MM.1S (cell line): Measurements from ENCODE around the gene SVEP1.

Source experiments
- EZH2 ChIP-seq: fragments of 300-600 bp; sonication (generic); optimal IDR thresholded peaks from 2 replicates; pipeline ENCODE3; 2017; ENCODE audit warnings: low read depth, mild to moderate bottlenecking, antibody characterized with exemption, low read length, mixed read lengths
- TF ChIP-seq, protein P1 (sequence below): fragments of 300-600 bp; sonication (generic); IDR thresholded peaks from 2 replicates; pipeline ENCODE4 v1.5.1; 2016; ENCODE audit warnings: antibody characterized with exemption, low read length, mixed read lengths

DNA sequence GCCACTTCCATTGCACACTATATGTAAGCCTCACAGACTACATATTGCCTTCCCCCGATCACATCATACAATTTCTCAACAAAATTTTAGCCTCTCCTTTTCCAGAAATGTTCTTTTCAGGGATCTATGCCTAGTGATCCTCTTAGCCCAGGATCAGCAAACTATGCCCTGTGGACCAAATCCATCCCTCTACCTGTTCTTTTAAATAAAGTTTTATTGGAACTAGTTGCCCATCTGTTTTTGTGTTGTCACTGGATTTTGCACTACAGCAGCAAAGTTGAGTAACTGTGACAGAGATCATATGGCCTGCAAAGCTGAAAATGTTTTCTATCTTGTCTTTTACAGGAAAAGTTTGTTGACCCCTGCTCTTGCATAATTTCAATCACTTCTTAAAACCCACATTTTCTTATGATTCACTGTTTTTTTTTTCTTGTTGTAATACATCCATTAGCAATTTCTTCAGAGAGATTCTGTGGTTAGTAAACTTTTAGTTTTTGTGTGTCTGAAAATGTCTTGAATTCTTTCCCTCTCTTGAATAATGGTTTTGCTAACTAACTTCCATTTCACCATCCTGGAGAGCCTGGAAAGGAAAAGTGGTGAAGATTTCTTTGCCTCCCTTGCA is 248.9 kb downstream of the SVEP1 start:
- TF ChIP-seq, protein P1, sequence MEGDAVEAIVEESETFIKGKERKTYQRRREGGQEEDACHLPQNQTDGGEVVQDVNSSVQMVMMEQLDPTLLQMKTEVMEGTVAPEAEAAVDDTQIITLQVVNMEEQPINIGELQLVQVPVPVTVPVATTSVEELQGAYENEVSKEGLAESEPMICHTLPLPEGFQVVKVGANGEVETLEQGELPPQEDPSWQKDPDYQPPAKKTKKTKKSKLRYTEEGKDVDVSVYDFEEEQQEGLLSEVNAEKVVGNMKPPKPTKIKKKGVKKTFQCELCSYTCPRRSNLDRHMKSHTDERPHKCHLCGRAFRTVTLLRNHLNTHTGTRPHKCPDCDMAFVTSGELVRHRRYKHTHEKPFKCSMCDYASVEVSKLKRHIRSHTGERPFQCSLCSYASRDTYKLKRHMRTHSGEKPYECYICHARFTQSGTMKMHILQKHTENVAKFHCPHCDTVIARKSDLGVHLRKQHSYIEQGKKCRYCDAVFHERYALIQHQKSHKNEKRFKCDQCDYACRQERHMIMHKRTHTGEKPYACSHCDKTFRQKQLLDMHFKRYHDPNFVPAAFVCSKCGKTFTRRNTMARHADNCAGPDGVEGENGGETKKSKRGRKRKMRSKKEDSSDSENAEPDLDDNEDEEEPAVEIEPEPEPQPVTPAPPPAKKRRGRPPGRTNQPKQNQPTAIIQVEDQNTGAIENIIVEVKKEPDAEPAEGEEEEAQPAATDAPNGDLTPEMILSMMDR = no peak
- TF ChIP-seq EZH2 = no peak
